SKM-1 (cell line): ENCODE results near the gene TSPAN18.

Experiments used
- DNase-seq: peaks from one replicate; lab custom pipeline; 2025; ENCODE audit not compliant: unreplicated experiment; lab: John Stamatoyannopoulos, UW

The TSPAN18 gene

GRCh38 chr11:44973632-44974401 is 247.1 kb downstream of the TSPAN18 start:
- DNase-seq: no peak

GRCh38 chr11:44974402-44975000 is 247.7 kb downstream of the TSPAN18 start:
- DNase-seq: no peak

- DNase-seq: no peak
Measured at GRCh38 chr11:44976576-44976975, 249.8 kb downstream of the TSPAN18 start.

- DNase-seq: no peak
Measured at GRCh38 chr11:44977493-44977984, 250.8 kb downstream of the TSPAN18 start.

- no peak for DNase-seq
Measured at GRCh38 chr11:44978274-44978960, 251.7 kb downstream of the TSPAN18 start.

- DNase-seq: no peak
Measured at GRCh38 chr11:44978961-44979331, 252.2 kb downstream of the TSPAN18 start.

- no peak for DNase-seq
Measured at GRCh38 chr11:44979543-44980399, 253.0 kb downstream of the TSPAN18 start.

GRCh38 chr11:44980533-44981427 is 254.0 kb downstream of the TSPAN18 start:
- no peak for DNase-seq
